A549 (cell line): ENCODE data around the gene KLHL3. TPM values are rescaled to one million over a fixed set of nuclear protein-coding genes. Genes with fewer than 3 reads are reported as not detected.

Experiments
- ATAC-seq, 2 experiments: fragments of 200-7000 bp in 1 of 2; fragments of >200 bp in 1 of 2; cut with Nextera tagmentation in 1 of 2; cut with Tn5 transposase in 1 of 2; 3 replicates each; pipeline versions ENCODE4 v1.8.0 to v1.9.1; 2018 to 2020; ENCODE audit warnings: mild to moderate bottlenecking in 1 of 2, moderate library complexity in 1 of 2
- CTCF ChIA-PET: fragments of 300-600 bp; sonication (Branson Sonifier 250); formaldehyde crosslinking; extraction: SDS; loops from one replicate; lab custom pipeline; 2021; ENCODE audit warnings: antibody characterized with exemption, inconsistent platforms; lab: Yijun Ruan, JAX
- POLR2A ChIA-PET: fragments of 350-600 bp; formaldehyde crosslinking; extraction: SDS; loops from one replicate; lab custom pipeline; 2021; ENCODE audit warnings: antibody characterized with exemption, inconsistent platforms; lab: Yijun Ruan, JAX
- DNase-seq, 2 experiments: peaks; one replicate each; pipeline versions ENCODE4 v3.0.0 to v3.0.0-alpha.2; 2011 to 2016; ENCODE audit warnings: low read depth in 1 of 2, low spot score in 1 of 2
- FAIRE-seq: peaks from 2 replicates; lab custom pipeline; 2011; peaks lifted over from hg19 to GRCh38; lab: Jason Lieb, UNC
- H3K27ac ChIP-seq, 2 experiments: fragments of >200 bp; sonication (Bioruptor Twin); formaldehyde crosslinking; 3 replicates each; pipeline ENCODE4 v1.5.1; 2016 to 2017
- H3K4me1 ChIP-seq: fragments of >200 bp; sonication (Bioruptor Twin); formaldehyde crosslinking; 3 replicates; pipeline ENCODE4 v1.6.1; 2016
- H3K4me2 ChIP-seq: fragments of >200 bp; sonication (Bioruptor Twin); formaldehyde crosslinking; 3 replicates; pipeline ENCODE4 v1.6.1; 2016
- H3K4me3 ChIP-seq: fragments of >200 bp; sonication (Bioruptor Twin); formaldehyde crosslinking; 3 replicates; pipeline ENCODE4 v1.5.1; 2016
- H3K9me3 ChIP-seq: fragments of >200 bp; sonication (Bioruptor Twin); formaldehyde crosslinking; 3 replicates; pipeline ENCODE4 v1.6.1; 2016
- BHLHE40 ChIP-seq: IDR thresholded peaks from 2 replicates; pipeline ENCODE4 v1.6.1; 2012; ENCODE audit warnings: low read depth, low read length, inconsistent platforms
- CBX8 ChIP-seq: fragments of 200-600 bp; sonication (generic); IDR thresholded peaks from 2 replicates; pipeline ENCODE4 v1.6.1; 2016
- CEBPB ChIP-seq, 2 experiments: fragments of >200 bp in 1 of 2; sonication (Bioruptor Twin) in 1 of 2; formaldehyde crosslinking in 1 of 2; IDR thresholded peaks; 2 replicates each; pipeline ENCODE4 v1.6.1; 2012 to 2016
- ESRRA ChIP-seq: fragments of 150-350 bp; IDR thresholded peaks from 2 replicates; pipeline ENCODE4 v1.6.1; 2014; ENCODE audit warnings: mild to moderate bottlenecking, low read length, borderline replicate concordance
- FOSL2 ChIP-seq, 2 experiments: fragments of 450-650 bp in 1 of 2; fragments of >200 bp in 1 of 2; sonication (Bioruptor Twin) in 1 of 2; formaldehyde crosslinking; IDR thresholded peaks; 2 replicates each; pipeline versions ENCODE4 v1.5.0 to v1.6.1; 2016 to 2020; ENCODE audit warnings: mild to moderate bottlenecking in 1 of 2, moderate library complexity in 1 of 2
- FOXS1 ChIP-seq: fragments of 250-450 bp; sonication (Bioruptor Pico); IDR thresholded peaks from 2 replicates; pipeline ENCODE4 v1.5.0; 2020; ENCODE audit warnings: mild to moderate bottlenecking, moderate library complexity
- GATA3 ChIP-seq: IDR thresholded peaks from 2 replicates; pipeline ENCODE4 v1.6.1; 2012; ENCODE audit warnings: borderline replicate concordance
- MAZ ChIP-seq: fragments of 150-350 bp; IDR thresholded peaks from 2 replicates; pipeline ENCODE4 v1.6.1; 2014; ENCODE audit warnings: antibody characterized with exemption, low read depth, low read length, borderline replicate concordance
- NR3C1 ChIP-seq: fragments of >200 bp; sonication (Bioruptor Twin); formaldehyde crosslinking; IDR thresholded peaks from 3 replicates; pipeline ENCODE4 v1.6.1; 2017
- POLR2A ChIP-seq: IDR thresholded peaks from 2 replicates; pipeline ENCODE4 v1.6.1; 2012; ENCODE audit warnings: mild to moderate bottlenecking, low read length
- RAD21 ChIP-seq, 2 experiments: fragments of >200 bp in 1 of 2; sonication (Bioruptor Twin) in 1 of 2; formaldehyde crosslinking in 1 of 2; IDR thresholded peaks in 1 of 2; conservative IDR thresholded peaks in 1 of 2; 2 replicates in 1 of 2; 3 replicates in 1 of 2; pipeline ENCODE4 v1.6.1; 2012 to 2018; ENCODE audit warnings: inconsistent platforms in 1 of 2
- RFX5 ChIP-seq: fragments of 450-650 bp; IDR thresholded peaks from 2 replicates; pipeline ENCODE4 v1.7.1; 2014; ENCODE audit warnings: antibody characterized with exemption, mild to moderate bottlenecking, moderate library complexity
- SMC3 ChIP-seq: fragments of >200 bp; sonication (Bioruptor Twin); formaldehyde crosslinking; IDR thresholded peaks from 3 replicates; pipeline ENCODE4 v1.6.1; 2018; ENCODE audit warnings: inconsistent platforms
- WGBS: methylation state at CpG from one replicate; pipeline ENCODE4 v1.1.6; 2017; ENCODE audit errors: missing lambda C conversion rate; 5-methylcytosine and 5-hydroxymethylcytosine counted together
- polyA plus RNA-seq, 4 experiments: library from polyadenylated mRNA; depleted of rRNA in 3 of 4; stranded (reverse); fragments of >200 nt; fragmentation: RNase III in 1 of 4; extraction: RNeasy Plus Mini Kit Qiagen cat#74134 plus additional on column Dnase treatment in 1 of 4; gene quantifications; 2 replicates in 3 of 4; 3 replicates in 1 of 4; pipeline ENCODE4 v1.2.3, GENCODE V29; 2011 to 2017
- TF ChIP-seq, protein P1 (sequence below): fragments of >200 bp; sonication (Bioruptor Twin); formaldehyde crosslinking; IDR thresholded peaks from 3 replicates; pipeline ENCODE4 v1.5.1; 2016
- TF ChIP-seq, protein P2 (sequence below): fragments of 200-600 bp; sonication (generic); IDR thresholded peaks from 2 replicates; pipeline ENCODE4 v1.6.1; 2016; ENCODE audit warnings: antibody characterized with exemption, mild to moderate bottlenecking, moderate library complexity
- TF ChIP-seq, protein P3 (sequence below): fragments of >200 bp; sonication (Bioruptor Twin); formaldehyde crosslinking; IDR thresholded peaks from 2 replicates; pipeline ENCODE4 v1.6.1; 2016

KLHL3 gene
- polyA plus RNA-seq, 2 of the 4 experiments (the other 2 are of a cell fraction), result 0.35 to 1.1 TPM

DNA sequence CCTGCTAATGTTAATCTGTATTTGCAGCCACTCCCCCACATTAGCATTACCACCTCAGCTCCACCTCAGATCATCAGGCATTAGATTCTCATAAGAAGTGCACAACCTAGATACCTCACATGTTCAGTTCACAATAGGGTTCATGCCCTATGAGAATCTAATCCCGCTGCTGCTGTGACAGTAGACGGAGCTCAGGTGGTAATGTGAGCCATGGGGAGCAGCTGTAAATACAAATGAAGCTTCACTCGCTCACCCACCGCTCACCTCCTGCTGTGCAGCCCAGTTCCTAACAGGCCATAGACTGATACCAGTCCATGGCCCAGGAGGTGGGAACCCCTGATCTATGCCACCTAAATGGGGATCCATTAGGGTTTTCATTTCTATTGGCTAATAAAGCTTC lies 24.4 kb upstream of the KLHL3 start:
- H3K27ac ChIP-seq, result peak overlapping the region; percentile 8 to 25; a peak in 3 of 6 replicates
- POLR2A ChIA-PET, result interaction anchor here (1.3 kb wide), 1 partner anchor 8 kb away, joined by 3 read pairs; no protein-coding TSS in a partner anchor
- CTCF ChIA-PET, result interaction anchor here (0.6 to 8.7 kb wide), 9 partner anchors 9 to 328 kb away, joined by 3 to 58 read pairs (median 3); no protein-coding TSS in a partner anchor
- 84% methylated on average over 4 of the region's 4 CpGs for WGBS
- peak overlapping the region; percentile 31; the same call in 2 of the 3 replicates for H3K4me2 ChIP-seq
- no peak for ATAC-seq
- DNase-seq, result no peak
- 0 out of 3 replicates have a peak, but pooled peaks cover 5% of the 10 kb centered on the region for H3K9me3 ChIP-seq
- no peak for TF ChIP-seq SMC3
- TF ChIP-seq RFX5, result no peak
- TF ChIP-seq POLR2A, result no peak
- TF ChIP-seq, protein P1, sequence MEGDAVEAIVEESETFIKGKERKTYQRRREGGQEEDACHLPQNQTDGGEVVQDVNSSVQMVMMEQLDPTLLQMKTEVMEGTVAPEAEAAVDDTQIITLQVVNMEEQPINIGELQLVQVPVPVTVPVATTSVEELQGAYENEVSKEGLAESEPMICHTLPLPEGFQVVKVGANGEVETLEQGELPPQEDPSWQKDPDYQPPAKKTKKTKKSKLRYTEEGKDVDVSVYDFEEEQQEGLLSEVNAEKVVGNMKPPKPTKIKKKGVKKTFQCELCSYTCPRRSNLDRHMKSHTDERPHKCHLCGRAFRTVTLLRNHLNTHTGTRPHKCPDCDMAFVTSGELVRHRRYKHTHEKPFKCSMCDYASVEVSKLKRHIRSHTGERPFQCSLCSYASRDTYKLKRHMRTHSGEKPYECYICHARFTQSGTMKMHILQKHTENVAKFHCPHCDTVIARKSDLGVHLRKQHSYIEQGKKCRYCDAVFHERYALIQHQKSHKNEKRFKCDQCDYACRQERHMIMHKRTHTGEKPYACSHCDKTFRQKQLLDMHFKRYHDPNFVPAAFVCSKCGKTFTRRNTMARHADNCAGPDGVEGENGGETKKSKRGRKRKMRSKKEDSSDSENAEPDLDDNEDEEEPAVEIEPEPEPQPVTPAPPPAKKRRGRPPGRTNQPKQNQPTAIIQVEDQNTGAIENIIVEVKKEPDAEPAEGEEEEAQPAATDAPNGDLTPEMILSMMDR, result no peak
- TF ChIP-seq RAD21 (conservative IDR thresholded peaks at IDR 0.05 in 1 of 2, IDR thresholded peaks at IDR 0.05 in 1 of 2), result no peak
- TF ChIP-seq NR3C1, result no peak
- TF ChIP-seq, protein P2, sequence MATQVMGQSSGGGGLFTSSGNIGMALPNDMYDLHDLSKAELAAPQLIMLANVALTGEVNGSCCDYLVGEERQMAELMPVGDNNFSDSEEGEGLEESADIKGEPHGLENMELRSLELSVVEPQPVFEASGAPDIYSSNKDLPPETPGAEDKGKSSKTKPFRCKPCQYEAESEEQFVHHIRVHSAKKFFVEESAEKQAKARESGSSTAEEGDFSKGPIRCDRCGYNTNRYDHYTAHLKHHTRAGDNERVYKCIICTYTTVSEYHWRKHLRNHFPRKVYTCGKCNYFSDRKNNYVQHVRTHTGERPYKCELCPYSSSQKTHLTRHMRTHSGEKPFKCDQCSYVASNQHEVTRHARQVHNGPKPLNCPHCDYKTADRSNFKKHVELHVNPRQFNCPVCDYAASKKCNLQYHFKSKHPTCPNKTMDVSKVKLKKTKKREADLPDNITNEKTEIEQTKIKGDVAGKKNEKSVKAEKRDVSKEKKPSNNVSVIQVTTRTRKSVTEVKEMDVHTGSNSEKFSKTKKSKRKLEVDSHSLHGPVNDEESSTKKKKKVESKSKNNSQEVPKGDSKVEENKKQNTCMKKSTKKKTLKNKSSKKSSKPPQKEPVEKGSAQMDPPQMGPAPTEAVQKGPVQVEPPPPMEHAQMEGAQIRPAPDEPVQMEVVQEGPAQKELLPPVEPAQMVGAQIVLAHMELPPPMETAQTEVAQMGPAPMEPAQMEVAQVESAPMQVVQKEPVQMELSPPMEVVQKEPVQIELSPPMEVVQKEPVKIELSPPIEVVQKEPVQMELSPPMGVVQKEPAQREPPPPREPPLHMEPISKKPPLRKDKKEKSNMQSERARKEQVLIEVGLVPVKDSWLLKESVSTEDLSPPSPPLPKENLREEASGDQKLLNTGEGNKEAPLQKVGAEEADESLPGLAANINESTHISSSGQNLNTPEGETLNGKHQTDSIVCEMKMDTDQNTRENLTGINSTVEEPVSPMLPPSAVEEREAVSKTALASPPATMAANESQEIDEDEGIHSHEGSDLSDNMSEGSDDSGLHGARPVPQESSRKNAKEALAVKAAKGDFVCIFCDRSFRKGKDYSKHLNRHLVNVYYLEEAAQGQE, result no peak
- H3K4me3 ChIP-seq, result no peak overlapping the region
- no peak for FAIRE-seq
- H3K4me1 ChIP-seq, result peaks cover 35% of the 10 kb centered on the region

DNA sequence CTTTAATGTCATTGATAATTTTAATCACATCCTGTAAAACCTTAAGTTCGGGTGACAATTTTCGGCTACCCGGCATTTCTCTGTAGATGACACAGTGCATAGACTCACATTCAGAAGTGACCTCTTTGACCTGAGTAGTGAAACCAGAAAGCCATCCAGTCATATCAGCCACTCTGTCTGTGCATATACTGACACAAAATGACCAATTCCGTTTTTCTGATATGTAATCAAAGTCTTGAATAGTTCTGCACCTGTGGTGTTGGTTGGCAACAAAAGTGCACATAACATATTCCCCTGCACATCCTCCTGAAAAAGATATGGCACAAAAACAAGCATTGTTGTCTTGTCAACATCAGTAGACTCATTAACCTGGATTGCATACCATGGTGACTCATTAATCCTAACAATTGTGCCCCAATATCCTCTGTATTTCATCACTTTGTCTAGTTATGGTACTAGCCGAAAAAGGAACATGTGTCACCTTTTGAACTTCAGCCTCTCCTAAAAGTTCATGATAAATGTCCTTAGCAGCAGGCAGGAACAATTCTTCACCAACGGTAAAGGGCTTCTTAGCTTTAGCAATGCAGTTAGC lies 22.9 kb upstream of the KLHL3 start:
- 37% methylated on average over 6 of the region's 6 CpGs for WGBS
- CTCF ChIA-PET, result interaction anchor here (0.5 to 8.7 kb wide), 3 partner anchors 12 to 19 kb away, joined by 3 to 58 read pairs (median 3); no protein-coding TSS in a partner anchor
- TF ChIP-seq GATA3 (peak; percentile 46; the same call in 1 of the 2 replicates), CEBPB (IDR thresholded peaks at IDR 0.05) (peak in 1 of 2 experiments; percentile 60; a peak in 1 of 4 replicates), MAZ (no peak), BHLHE40 (no peak), ESRRA (no peak), FOXS1 (CRISPR knock-in tag) (no peak), CBX8 (no peak), RAD21 (conservative IDR thresholded peaks at IDR 0.05 in 1 of 2, IDR thresholded peaks at IDR 0.05 in 1 of 2) (no peak), FOSL2 (IDR thresholded peaks at IDR 0.05) (no peak), FOSL2 (CRISPR knock-in tag; IDR thresholded peaks at IDR 0.05) (peak; percentile 81)
- TF ChIP-seq, protein P3, sequence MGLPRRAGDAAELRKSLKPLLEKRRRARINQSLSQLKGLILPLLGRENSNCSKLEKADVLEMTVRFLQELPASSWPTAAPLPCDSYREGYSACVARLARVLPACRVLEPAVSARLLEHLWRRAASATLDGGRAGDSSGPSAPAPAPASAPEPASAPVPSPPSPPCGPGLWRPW, result no peak
- TF ChIP-seq, protein P2, result no peak
- Histone ChIP-seq H3K4me1 (peaks cover 38% of the 10 kb centered on the region), H3K9me3 (0 out of 3 replicates have a peak, but pooled peaks cover 5% of the 10 kb centered on the region), H3K4me2 (peak overlapping the region; percentile 5; the same call in 2 of the 3 replicates), H3K27ac (no peak overlapping the region; a peak in 1 of 6 replicates), H3K4me3 (no peak overlapping the region)
- POLR2A ChIA-PET, result no interaction called here
- ATAC-seq, result no peak
- FAIRE-seq, result no peak
- DNase-seq, result peak in 1 of 2 experiments; percentile 53
